Lung (tissue), 12 donors: ENCODE data around the gene CCDC102A. TPM values are rescaled to one million over a fixed set of nuclear protein-coding genes. Genes with fewer than 3 reads are reported as not detected.
A peak's percentile ranks its signal among the peaks of the same experiment; 100 is the strongest.

Experiments
- ATAC-seq: fragments of 200-7000 bp; cut with Tn5 transposase; one replicate; pipeline ENCODE4 v1.9.1; 2020; ENCODE audit warnings: moderate number of reproducible peaks; ENCODE audit not compliant: insufficient read depth, low FRiP score
- DNase-seq, 3 donors: peaks; one replicate each; pipeline ENCODE4 v3.0.0-alpha.2; 2013 to 2017
- H3K27ac ChIP-seq, 2 donors: one replicate each; pipeline ENCODE4 v1.5.1; 2013; ENCODE audit warnings: mild to moderate bottlenecking in 2 of 2, moderate library complexity in 2 of 2, control low read depth in 1 of 2, inconsistent platforms in 1 of 2, low read depth in 1 of 2, low read length in 1 of 2
- H3K27me3 ChIP-seq, 3 donors: one replicate each; pipeline ENCODE4 v1.5.1; 2013; ENCODE audit warnings: low read length in 2 of 3; ENCODE audit not compliant: control insufficient read depth in 3 of 3, insufficient read depth in 3 of 3
- H3K36me3 ChIP-seq, 4 donors: one replicate each; pipeline ENCODE4 v1.5.1; 2013; ENCODE audit warnings: low read length in 4 of 4, mild to moderate bottlenecking in 1 of 4, moderate library complexity in 1 of 4; ENCODE audit not compliant: control insufficient read depth in 4 of 4, insufficient read depth in 4 of 4
- H3K4me1 ChIP-seq, 5 donors: one replicate each; pipeline ENCODE4 v1.5.1; 2013; ENCODE audit warnings: low read length in 5 of 5, mild to moderate bottlenecking in 2 of 5, moderate library complexity in 1 of 5; ENCODE audit not compliant: control insufficient read depth in 5 of 5, insufficient read depth in 5 of 5
- H3K4me3 ChIP-seq: one replicate; pipeline ENCODE4 v1.5.1; 2013; ENCODE audit warnings: mild to moderate bottlenecking, control low read depth, moderate library complexity
- H3K9ac ChIP-seq, 2 donors: one replicate each; pipeline ENCODE4 v1.5.1; 2013; ENCODE audit warnings: low read length in 2 of 2, control low read depth in 1 of 2; ENCODE audit not compliant: insufficient read depth in 1 of 2
- H3K9me3 ChIP-seq, 4 donors: one replicate each; pipeline ENCODE4 v1.5.1; 2013; ENCODE audit warnings: low read length in 3 of 4, mild to moderate bottlenecking in 1 of 4, moderate library complexity in 1 of 4; ENCODE audit not compliant: control insufficient read depth in 4 of 4, insufficient read depth in 3 of 4
- WGBS, 2 donors: extraction: QIAGEN DNeasy Blood & Tissue Kit; methylation state at CpG; one replicate each; pipeline ENCODE4 v1.1.7; 2013; 5-methylcytosine and 5-hydroxymethylcytosine counted together
- polyA plus RNA-seq, 2 donors: library from polyadenylated mRNA; stranded (reverse); fragments of 200-250 nt; gene quantifications; one replicate each; pipeline ENCODE4 v1.2.1, GENCODE V29; 2013
- total RNA-seq, 2 donors: library from RNA; depleted of rRNA in 1 of 2; stranded (reverse); fragments of >200 nt in 1 of 2; gene quantifications; one replicate each; pipeline ENCODE4 v1.2.1, GENCODE V29; 2014 to 2021
- TF ChIP-seq, protein P1 (sequence below): IDR thresholded peaks from 2 replicates; pipeline ENCODE4 v1.5.1; 2012; ENCODE audit warnings: mild to moderate bottlenecking; ENCODE audit errors: control extremely low read depth, extremely low read depth
- donor health status: control.
- donor health status: control.
- donor health status: Bipolar disorder and iron deficiency.
- donor health status: healthy.
- donor health status: DM: yes; HTN: yes; CAD: no.

Gene CCDC102A
- total and polyA plus RNA-seq, 4 donors: 3.6 to 14.0 (median 6.9) TPM

DNA sequence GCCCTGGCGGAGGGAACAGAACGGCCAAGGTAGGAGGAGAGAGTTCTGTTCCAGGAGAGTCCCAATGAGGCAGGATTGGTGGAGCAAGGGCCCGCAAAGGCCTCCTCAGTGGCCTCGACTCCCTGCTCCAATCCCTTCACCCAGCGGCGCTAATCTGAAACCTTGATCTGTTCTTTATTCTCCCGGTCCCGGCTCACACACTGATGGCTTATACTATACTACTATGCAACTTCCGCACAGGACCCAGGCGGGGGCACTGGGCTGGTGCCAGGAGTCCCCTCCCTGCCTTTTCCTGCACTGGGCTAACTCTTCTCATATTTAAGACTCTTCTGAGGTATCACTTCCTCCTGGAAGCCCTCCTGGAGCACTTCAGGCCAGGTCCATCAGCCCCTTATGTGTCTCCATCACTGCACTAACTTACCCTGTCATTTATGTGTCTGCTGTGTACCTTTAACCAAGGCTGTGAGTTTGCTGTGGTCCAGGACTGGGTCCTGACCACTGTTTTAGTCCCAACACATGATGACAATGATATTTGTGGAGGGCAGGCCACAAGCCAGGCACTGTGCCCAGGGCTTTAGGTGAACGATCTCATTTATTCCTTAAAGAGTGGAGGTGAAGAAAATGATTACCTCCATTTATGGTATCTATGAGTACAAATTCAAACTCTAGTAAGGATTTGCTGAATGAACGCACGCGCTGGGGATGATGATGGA, 6.8 kb downstream of the CCDC102A start:
- DNase-seq (no peak), ATAC-seq (no peak)
- no peaks in the 10 kb centered on the region for H3K27me3 ChIP-seq
- peaks cover 0 to 5% (median under 1%) of the 10 kb centered on the region in 4 donors for H3K36me3 ChIP-seq
- H3K4me3 ChIP-seq: no peak overlapping the region
- peaks cover 0 to 27% (median 15%) of the 10 kb centered on the region in 5 donors for H3K4me1 ChIP-seq
- TF ChIP-seq, protein P1, sequence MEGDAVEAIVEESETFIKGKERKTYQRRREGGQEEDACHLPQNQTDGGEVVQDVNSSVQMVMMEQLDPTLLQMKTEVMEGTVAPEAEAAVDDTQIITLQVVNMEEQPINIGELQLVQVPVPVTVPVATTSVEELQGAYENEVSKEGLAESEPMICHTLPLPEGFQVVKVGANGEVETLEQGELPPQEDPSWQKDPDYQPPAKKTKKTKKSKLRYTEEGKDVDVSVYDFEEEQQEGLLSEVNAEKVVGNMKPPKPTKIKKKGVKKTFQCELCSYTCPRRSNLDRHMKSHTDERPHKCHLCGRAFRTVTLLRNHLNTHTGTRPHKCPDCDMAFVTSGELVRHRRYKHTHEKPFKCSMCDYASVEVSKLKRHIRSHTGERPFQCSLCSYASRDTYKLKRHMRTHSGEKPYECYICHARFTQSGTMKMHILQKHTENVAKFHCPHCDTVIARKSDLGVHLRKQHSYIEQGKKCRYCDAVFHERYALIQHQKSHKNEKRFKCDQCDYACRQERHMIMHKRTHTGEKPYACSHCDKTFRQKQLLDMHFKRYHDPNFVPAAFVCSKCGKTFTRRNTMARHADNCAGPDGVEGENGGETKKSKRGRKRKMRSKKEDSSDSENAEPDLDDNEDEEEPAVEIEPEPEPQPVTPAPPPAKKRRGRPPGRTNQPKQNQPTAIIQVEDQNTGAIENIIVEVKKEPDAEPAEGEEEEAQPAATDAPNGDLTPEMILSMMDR: no peak
- 43 to 53% methylated on average over 14 of the region's 14 CpGs for WGBS, 2 donors
- H3K27ac ChIP-seq: peak overlapping the region in 1 of 2 donors; percentile 58
- no peaks in the 10 kb centered on the region for H3K9me3 ChIP-seq
- no peak overlapping the region for H3K9ac ChIP-seq

DNA sequence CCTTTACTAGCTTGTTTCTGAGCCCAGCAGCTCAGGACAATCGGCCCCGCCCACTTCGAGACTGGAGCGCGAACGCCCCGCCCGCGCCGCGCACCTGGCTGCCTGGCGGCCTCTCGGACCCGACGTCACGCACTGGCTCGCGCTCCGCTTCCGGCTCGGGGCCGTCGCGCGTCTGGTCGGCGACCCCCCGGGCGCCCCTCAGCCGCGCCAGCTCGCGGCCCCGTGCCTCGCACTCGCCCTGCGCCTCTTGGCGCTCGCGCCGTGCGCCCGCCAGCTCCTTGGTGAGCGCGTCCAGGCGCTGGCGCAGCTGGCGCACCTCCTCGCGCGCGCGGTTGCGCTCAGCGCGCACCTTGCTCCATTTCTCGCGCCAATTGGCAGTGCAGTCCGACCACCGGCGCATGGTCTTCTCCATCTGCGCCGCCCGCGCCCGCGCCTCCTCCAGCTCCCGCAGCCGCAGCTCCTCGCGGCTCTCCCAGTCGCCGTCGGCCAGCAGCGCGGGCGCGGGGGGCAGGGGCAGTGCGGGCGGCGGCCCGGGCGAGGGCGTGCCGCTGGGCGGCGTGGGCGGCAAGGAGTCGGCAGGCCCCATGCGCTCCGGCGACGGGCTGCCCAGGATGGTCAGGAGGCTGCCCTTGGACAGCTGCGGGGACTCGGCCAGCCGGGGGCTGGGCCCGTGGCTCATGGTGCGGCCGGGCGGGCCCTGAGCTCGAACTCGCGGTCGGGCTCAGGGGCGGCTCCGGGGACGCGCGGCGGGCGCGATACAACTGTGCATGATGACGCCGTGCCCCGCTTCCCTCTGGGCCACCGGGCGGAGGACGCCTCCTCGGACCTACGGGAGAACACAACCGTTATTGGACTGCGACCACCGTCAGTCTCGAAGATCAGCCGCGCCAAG, 7.6 kb downstream of the CCDC102A start:
- TF ChIP-seq, protein P1: no peak
- H3K9ac ChIP-seq: no peak overlapping the region
- H3K36me3 ChIP-seq: peaks cover 0 to 5% (median under 1%) of the 10 kb centered on the region in 4 donors
- DNase-seq (no peak), ATAC-seq (no peak)
- peak overlapping the region in 1 of 2 donors; percentile 58 for H3K27ac ChIP-seq
- H3K9me3 ChIP-seq: no peaks in the 10 kb centered on the region
- no peaks in the 10 kb centered on the region for H3K27me3 ChIP-seq
- peak overlapping the region; percentile 6 for H3K4me3 ChIP-seq
- H3K4me1 ChIP-seq: peaks cover 0 to 24% (median 15%) of the 10 kb centered on the region in 5 donors
- WGBS, 2 donors: 52 to 80% methylated on average over 109 to 126 of the region's 126 CpGs

DNA sequence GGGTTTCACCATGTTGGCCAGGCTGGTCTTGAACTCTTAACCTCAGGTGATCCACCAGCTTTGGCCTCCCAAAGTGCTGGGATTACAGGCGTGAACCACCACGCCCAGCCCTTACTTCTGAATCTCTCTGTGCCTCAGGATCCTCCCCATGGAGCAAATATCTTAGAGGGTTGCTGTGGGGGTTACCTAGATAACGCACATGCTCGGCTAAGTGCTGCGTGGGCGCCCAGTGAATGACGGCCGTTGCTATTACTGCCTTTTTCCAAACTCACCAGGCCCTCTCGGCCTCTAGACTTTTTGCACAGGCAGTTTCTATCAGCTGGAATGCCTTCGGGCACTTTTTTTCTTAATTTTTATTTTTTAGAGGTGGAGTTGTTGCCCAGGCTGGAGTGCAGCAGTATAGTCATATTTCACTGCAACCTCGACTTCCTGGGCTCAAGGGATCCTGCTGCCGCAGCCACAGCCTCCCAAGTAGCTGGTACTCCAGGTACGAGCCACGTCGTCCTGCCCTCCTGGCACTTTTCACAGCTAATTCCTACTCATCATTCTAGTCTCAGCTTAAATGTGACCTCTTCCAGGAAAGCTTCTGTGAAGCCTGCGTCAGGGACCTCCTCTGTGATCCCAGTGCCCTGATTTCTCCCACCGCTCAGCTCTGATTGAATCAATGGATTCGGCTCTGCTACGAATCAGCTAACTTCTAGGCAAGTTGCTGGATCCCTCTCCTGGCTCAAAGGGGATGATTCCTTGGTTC, 8.6 kb downstream of the CCDC102A start:
- ATAC-seq (no peak), DNase-seq (no peak)
- TF ChIP-seq, protein P1: no peak
- Histone ChIP-seq H3K9ac (no peak overlapping the region), H3K4me1 (peaks cover 0 to 16% (median 8%) of the 10 kb centered on the region in 5 donors), H3K4me3 (no peak overlapping the region), H3K9me3 (no peaks in the 10 kb centered on the region), H3K27ac (no peak overlapping the region), H3K27me3 (no peaks in the 10 kb centered on the region), H3K36me3 (peaks cover 0 to 5% (median 1%) of the 10 kb centered on the region in 4 donors)
- 93 to 95% methylated on average over 19 of the region's 19 CpGs for WGBS, 2 donors
